ENCODE measurements around the gene CHTF8. TPM values are rescaled to one million over a fixed set of nuclear protein-coding genes. Genes with fewer than 3 reads are reported as not detected.

Gene CHTF8
- total and polyA plus RNA-seq, 7 donors: 26.2 to 69.1 (median 48.4) TPM

DNA sequence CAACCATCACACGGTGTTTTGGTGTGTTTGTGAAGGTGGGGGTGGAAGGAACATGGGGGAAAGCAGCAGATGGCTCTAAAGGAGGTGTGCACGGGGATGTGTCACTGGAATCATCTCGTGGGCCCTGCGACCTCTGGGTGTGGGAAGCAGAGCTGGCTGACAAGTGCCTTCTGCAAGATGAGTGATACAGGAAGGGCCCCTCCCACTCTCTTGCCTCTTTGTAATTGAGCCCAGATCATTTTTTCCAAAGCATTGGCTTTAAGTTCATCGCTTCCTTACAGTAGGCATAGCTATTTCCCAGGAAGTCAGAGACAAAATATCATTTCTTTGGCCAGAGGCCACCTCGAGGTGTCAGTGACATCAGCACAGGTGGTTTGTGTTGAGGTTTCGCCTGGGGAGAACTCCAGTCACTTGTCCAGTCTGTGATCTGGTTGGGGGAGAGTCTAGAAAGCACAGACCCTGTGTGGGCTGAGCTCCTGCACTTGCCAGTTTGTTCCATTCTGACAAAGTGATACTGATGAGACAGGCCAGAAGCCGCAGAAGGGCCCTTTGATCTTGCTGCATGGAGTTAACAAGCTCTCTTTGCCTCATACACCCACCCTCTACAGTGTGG lies 33.9 kb upstream of the CHTF8 start:
- DNase-seq: no peak
- ATAC-seq: no peak
- intact Hi-C loops (cut with DNase I): no loop called here

GRCh38 chr16:69165584-69165983 lies 33.2 kb upstream of the CHTF8 start:
- peaks cover 20 to 98% of the 10 kb centered on the region in 2 donors for H3K36me3 ChIP-seq (ENCODE audit: insufficient read depth in 1 of 2, low read depth in 1 of 2)
- no peaks in the 10 kb centered on the region for H3K4me1 ChIP-seq
- ATAC-seq (no peak), DNase-seq (no peak)
- WGBS, 3 donors: 94 to 95% (median 94%) methylated on average over 6 of the region's 6 CpGs
- H3K27me3 ChIP-seq (ENCODE audit: insufficient read depth in 3 of 3, low read length in 2 of 3): no peaks in the 10 kb centered on the region
- TF ChIP-seq, protein P1, sequence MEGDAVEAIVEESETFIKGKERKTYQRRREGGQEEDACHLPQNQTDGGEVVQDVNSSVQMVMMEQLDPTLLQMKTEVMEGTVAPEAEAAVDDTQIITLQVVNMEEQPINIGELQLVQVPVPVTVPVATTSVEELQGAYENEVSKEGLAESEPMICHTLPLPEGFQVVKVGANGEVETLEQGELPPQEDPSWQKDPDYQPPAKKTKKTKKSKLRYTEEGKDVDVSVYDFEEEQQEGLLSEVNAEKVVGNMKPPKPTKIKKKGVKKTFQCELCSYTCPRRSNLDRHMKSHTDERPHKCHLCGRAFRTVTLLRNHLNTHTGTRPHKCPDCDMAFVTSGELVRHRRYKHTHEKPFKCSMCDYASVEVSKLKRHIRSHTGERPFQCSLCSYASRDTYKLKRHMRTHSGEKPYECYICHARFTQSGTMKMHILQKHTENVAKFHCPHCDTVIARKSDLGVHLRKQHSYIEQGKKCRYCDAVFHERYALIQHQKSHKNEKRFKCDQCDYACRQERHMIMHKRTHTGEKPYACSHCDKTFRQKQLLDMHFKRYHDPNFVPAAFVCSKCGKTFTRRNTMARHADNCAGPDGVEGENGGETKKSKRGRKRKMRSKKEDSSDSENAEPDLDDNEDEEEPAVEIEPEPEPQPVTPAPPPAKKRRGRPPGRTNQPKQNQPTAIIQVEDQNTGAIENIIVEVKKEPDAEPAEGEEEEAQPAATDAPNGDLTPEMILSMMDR (IDR thresholded peaks at IDR 0.05): no peak
- intact Hi-C loops (cut with DNase I): no loop called here
- H3K4me3 ChIP-seq: no peak overlapping the region
- no peaks in the 10 kb centered on the region for H3K9me3 ChIP-seq
- H3K27ac ChIP-seq: no peak overlapping the region

More for the DNA sequence above, 33.9 kb upstream of the CHTF8 start:
- Histone ChIP-seq H3K27ac (no peak overlapping the region), H3K36me3 (ENCODE audit: insufficient read depth in 1 of 2, low read depth in 1 of 2) (peaks cover 18 to 93% of the 10 kb centered on the region in 2 donors), H3K27me3 (ENCODE audit: insufficient read depth in 3 of 3, low read length in 2 of 3) (no peaks in the 10 kb centered on the region), H3K4me3 (no peak overlapping the region), H3K9me3 (no peaks in the 10 kb centered on the region), H3K4me1 (no peaks in the 10 kb centered on the region)
- TF ChIP-seq, protein P1 (IDR thresholded peaks at IDR 0.05): no peak
- 69 to 78% (median 73%) methylated on average over 8 of the region's 8 CpGs for WGBS, 3 donors

DNA sequence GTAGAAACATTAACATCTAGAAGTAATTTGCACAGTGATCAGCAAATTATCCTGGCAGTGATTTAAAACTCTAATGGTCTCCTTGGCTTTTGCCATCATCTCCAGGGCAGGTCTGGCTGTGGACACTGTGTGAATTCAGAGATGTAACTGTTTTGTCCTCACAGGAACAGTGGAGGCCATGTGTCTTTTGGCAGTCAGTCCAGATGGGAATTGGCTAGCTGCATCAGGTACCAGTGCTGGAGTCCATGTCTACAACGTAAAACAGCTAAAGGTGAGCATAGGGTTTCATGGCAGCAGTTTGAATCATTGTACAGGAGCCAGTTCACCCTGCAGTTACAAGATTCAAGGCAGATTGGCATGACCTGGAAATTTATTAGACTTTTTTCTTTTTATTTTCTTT lies 27.8 kb upstream of the CHTF8 start:
- Histone ChIP-seq H3K9me3 (no peaks in the 10 kb centered on the region), H3K36me3 (ENCODE audit: insufficient read depth in 1 of 2, low read depth in 1 of 2) (peaks cover 20 to 98% of the 10 kb centered on the region in 2 donors), H3K4me3 (no peak overlapping the region), H3K27ac (no peak overlapping the region), H3K4me1 (no peaks in the 10 kb centered on the region), H3K27me3 (ENCODE audit: insufficient read depth in 3 of 3, low read length in 2 of 3) (no peaks in the 10 kb centered on the region)
- intact Hi-C loops (cut with DNase I): no loop called here
- ATAC-seq: no peak
- TF ChIP-seq, protein P1 (IDR thresholded peaks at IDR 0.05): no peak
- DNase-seq: no peak
- 58 to 92% (median 65%) methylated on average over 1 of the region's 1 CpG for WGBS, 3 donors

DNA sequence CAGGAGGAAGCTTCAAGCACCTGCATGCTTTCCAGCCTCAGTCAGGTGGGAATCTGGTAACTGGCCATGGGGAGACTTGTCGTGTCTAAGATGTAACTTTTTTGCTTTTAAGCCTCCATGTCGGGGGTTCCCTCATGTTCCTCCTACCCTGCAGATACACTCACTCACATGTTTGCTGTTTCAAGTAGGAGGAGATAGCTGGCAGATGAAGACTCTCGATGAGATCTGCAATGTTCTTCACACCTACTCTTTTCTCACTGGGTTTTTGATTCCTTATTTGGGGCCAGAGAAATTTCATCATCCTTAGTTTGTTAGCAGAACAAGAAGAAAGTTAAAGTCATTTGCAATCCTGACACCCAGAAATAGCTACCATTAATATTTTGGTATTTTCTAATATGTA lies 24.8 kb upstream of the CHTF8 start:
- DNase-seq (no peak), ATAC-seq (no peak)
- H3K4me3 ChIP-seq: no peak overlapping the region
- no peaks in the 10 kb centered on the region for H3K27me3 ChIP-seq (ENCODE audit: insufficient read depth in 3 of 3, low read length in 2 of 3)
- H3K4me1 ChIP-seq: no peaks in the 10 kb centered on the region
- H3K9me3 ChIP-seq: no peaks in the 10 kb centered on the region
- H3K36me3 ChIP-seq (ENCODE audit: insufficient read depth in 1 of 2, low read depth in 1 of 2): peaks cover 29 to 100% of the 10 kb centered on the region in 2 donors
- H3K27ac ChIP-seq: no peak overlapping the region
- intact Hi-C loops (cut with DNase I): no loop called here
- WGBS, 3 donors: 78 to 86% (median 83%) methylated on average over 3 of the region's 3 CpGs
- TF ChIP-seq, protein P1 (IDR thresholded peaks at IDR 0.05): no peak

Measured in psoas muscle (tissue), 8 donors.